GM18526 (cell line): ENCODE results near the gene CLMP.

Source experiments
- POLR2A ChIP-seq: IDR thresholded peaks from 3 replicates; pipeline ENCODE4 v1.6.1; 2011; ENCODE audit not compliant: insufficient read length; ENCODE audit errors: extremely low read depth

The CLMP gene

GRCh38 chr11:123143921-123144320, 51.1 kb downstream of the CLMP start:
- no peak for TF ChIP-seq POLR2A

GRCh38 chr11:123143476-123143875, 51.6 kb downstream of the CLMP start:
- TF ChIP-seq POLR2A = no peak

GRCh38 chr11:123139206-123139605, 55.8 kb downstream of the CLMP start:
- TF ChIP-seq POLR2A = no peak

- no peak for TF ChIP-seq POLR2A
These were observed 57.4 kb downstream of the CLMP start for GRCh38 chr11:123137431-123138224.

- no peak for TF ChIP-seq POLR2A
These were observed 59.1 kb downstream of the CLMP start for GRCh38 chr11:123135863-123136446.

- TF ChIP-seq POLR2A = no peak
These were observed 62.2 kb downstream of the CLMP start for GRCh38 chr11:123132881-123133280.

GRCh38 chr11:123129920-123130319, 65.1 kb downstream of the CLMP start:
- TF ChIP-seq POLR2A = no peak

- no peak for TF ChIP-seq POLR2A
These were observed 69.9 kb downstream of the CLMP start for GRCh38 chr11:123125169-123125568.

GRCh38 chr11:123122852-123123251, 72.2 kb downstream of the CLMP start:
- TF ChIP-seq POLR2A = no peak

GRCh38 chr11:123122341-123122740, 72.7 kb downstream of the CLMP start:
- TF ChIP-seq POLR2A = no peak

- no peak for TF ChIP-seq POLR2A
These were observed 78.6 kb downstream of the CLMP start for GRCh38 chr11:123116486-123116885.

- TF ChIP-seq POLR2A = no peak
These were observed 83.6 kb downstream of the CLMP start for GRCh38 chr11:123111465-123111864.

- TF ChIP-seq POLR2A = no peak
These were observed 84.7 kb downstream of the CLMP start for GRCh38 chr11:123110397-123110796.

- TF ChIP-seq POLR2A = no peak
These were observed 87.0 kb downstream of the CLMP start for GRCh38 chr11:123107945-123108495.

- TF ChIP-seq POLR2A = no peak
These were observed 90.4 kb downstream of the CLMP start for GRCh38 chr11:123104697-123105096.

- no peak for TF ChIP-seq POLR2A
These were observed 91.6 kb downstream of the CLMP start for GRCh38 chr11:123103326-123103980.
